ENCODE measurements around the gene SIGMAR1.

The SIGMAR1 gene

DNA sequence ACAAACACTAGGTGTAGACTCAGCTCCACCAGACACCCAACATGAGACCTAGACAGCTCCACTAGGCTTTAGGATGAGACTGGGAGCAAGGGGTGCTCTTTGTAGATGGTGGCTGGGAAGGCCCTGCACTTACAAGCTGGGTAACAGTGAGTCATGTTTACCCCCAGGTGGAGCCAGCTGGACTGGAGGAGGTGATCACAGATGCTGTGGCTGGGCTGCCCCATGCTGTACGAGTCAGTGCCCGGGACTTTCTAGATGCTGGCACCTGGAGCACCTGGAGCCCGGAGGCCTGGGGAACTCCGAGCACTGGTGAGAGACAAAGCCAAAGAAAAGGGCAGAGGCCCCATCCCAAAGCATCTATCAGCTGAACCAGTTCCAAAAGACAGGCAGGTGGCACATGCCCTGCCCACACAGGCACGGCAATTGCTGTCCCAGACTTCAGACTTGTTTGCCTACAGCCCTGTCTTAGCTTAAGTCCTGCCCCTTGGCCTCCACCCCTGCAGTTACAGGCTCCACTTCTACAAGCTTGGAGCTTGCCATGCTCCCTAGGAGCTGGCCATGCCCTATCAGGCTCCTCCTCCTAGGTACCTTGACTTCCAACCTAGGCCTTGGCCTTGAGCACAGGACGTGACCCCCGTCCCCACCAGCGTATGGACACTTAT, 22.1 kb upstream of the SIGMAR1 start:
- Histone ChIP-seq H2AK5ac (ENCODE audit: low read length) (no peak overlapping the region), H3K23ac (ENCODE audit: low read length) (no peak overlapping the region), H3K9me3 (ENCODE audit: insufficient read depth, low read depth, low read length) (peaks cover 3% of the 10 kb centered on the region), H3K9ac (ENCODE audit: low read length) (no peak overlapping the region), H4K12ac (ENCODE audit: low read depth, low read length) (no peak overlapping the region), H2AFZ (ENCODE audit: insufficient read depth, low read length, poor library complexity) (no peak overlapping the region), H2BK120ac (ENCODE audit: insufficient read depth, low read length, poor library complexity) (no peak overlapping the region), H3K36me3 (ENCODE audit: control insufficient read depth in 1 of 2, insufficient read depth in 2 of 2, low read length in 2 of 2) (peaks cover 0 to 3% of the 10 kb centered on the region in 2 experiments), H4K8ac (ENCODE audit: low read depth, low read length) (no peak overlapping the region), H3K79me1 (ENCODE audit: low read length) (no peaks in the 10 kb centered on the region), H4K91ac (ENCODE audit: low read depth, low read length) (no peak overlapping the region), H3K4me2 (ENCODE audit: low read length) (no peak overlapping the region), H3K18ac (ENCODE audit: low read length) (no peak overlapping the region), H3K79me2 (ENCODE audit: control insufficient read depth, insufficient read depth, low read length, poor library complexity) (peaks cover under 1% of the 10 kb centered on the region), H3K4me1 (ENCODE audit: control insufficient read depth in 1 of 2, insufficient read depth in 2 of 2, low read length in 2 of 2) (peaks cover 2 to 3% of the 10 kb centered on the region in 2 experiments), H3K4ac (ENCODE audit: low read depth, low read length) (no peak overlapping the region), H2BK12ac (ENCODE audit: low read length) (no peak overlapping the region), H2BK5ac (ENCODE audit: low read depth, low read length, poor library complexity) (no peak overlapping the region), H3K27ac (ENCODE audit: low read depth, low read length) (no peak overlapping the region), H3K4me3 (ENCODE audit: low read depth, low read length) (no peak overlapping the region), H3K27me3 (ENCODE audit: insufficient read depth, low read length) (no peaks in the 10 kb centered on the region), H3K14ac (ENCODE audit: low read length) (no peak overlapping the region)
- peak; percentile 92 to 97 for DNase-seq
- no CpG with 5 or more reads among the region's 8 CpGs for WGBS (ENCODE audit: extremely low coverage, insufficient coverage, insufficient read length)

DNA sequence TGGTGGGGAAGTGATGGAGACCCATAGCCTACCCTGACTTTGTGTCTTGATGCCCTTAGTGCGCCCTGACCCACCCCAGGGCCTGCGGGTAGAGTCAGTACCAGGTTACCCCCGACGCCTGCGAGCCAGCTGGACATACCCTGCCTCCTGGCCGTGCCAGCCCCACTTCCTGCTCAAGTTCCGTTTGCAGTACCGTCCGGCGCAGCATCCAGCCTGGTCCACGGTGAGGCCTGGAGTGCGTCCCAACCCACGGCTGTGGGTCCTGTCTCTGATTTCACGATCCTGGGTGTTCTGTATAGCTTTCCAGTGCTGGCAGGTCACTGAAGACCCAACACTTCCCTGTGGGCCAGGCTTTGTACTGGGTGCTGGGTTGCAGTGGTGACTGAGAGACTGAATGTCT, 20.9 kb upstream of the SIGMAR1 start:
- H3K9me3 ChIP-seq (ENCODE audit: insufficient read depth, low read depth, low read length) = peaks cover 3% of the 10 kb centered on the region
- no peak overlapping the region for H2BK12ac ChIP-seq (ENCODE audit: low read length)
- H3K4me1 ChIP-seq (ENCODE audit: control insufficient read depth in 1 of 2, insufficient read depth in 2 of 2, low read length in 2 of 2) = peaks cover 2 to 5% of the 10 kb centered on the region in 2 experiments
- H3K9ac ChIP-seq (ENCODE audit: low read length) = no peak overlapping the region
- no peak overlapping the region for H3K14ac ChIP-seq (ENCODE audit: low read length)
- peaks cover 1% of the 10 kb centered on the region for H3K79me1 ChIP-seq (ENCODE audit: low read length)
- H3K27ac ChIP-seq (ENCODE audit: low read depth, low read length) = no peak overlapping the region
- H2AFZ ChIP-seq (ENCODE audit: insufficient read depth, low read length, poor library complexity) = no peak overlapping the region
- DNase-seq = no peak
- peaks cover 0 to 3% of the 10 kb centered on the region in 2 experiments for H3K36me3 ChIP-seq (ENCODE audit: control insufficient read depth in 1 of 2, insufficient read depth in 2 of 2, low read length in 2 of 2)
- H2BK120ac ChIP-seq (ENCODE audit: insufficient read depth, low read length, poor library complexity) = no peak overlapping the region
- no peak overlapping the region for H3K23ac ChIP-seq (ENCODE audit: low read length)
- H3K4ac ChIP-seq (ENCODE audit: low read depth, low read length) = no peak overlapping the region
- no peaks in the 10 kb centered on the region for H3K79me2 ChIP-seq (ENCODE audit: control insufficient read depth, insufficient read depth, low read length, poor library complexity)
- H4K91ac ChIP-seq (ENCODE audit: low read depth, low read length) = no peak overlapping the region
- peak overlapping the region; percentile 34 for H3K4me3 ChIP-seq (ENCODE audit: low read depth, low read length)
- no peak overlapping the region for H3K4me2 ChIP-seq (ENCODE audit: low read length)
- no peak overlapping the region for H4K8ac ChIP-seq (ENCODE audit: low read depth, low read length)
- H4K12ac ChIP-seq (ENCODE audit: low read depth, low read length) = no peak overlapping the region
- no peaks in the 10 kb centered on the region for H3K27me3 ChIP-seq (ENCODE audit: insufficient read depth, low read length)
- H2AK5ac ChIP-seq (ENCODE audit: low read length) = no peak overlapping the region
- no peak overlapping the region for H3K18ac ChIP-seq (ENCODE audit: low read length)
- no peak overlapping the region for H2BK5ac ChIP-seq (ENCODE audit: low read depth, low read length, poor library complexity)
- WGBS (ENCODE audit: extremely low coverage, insufficient coverage, insufficient read length) = no CpG with 5 or more reads among the region's 14 CpGs

DNA sequence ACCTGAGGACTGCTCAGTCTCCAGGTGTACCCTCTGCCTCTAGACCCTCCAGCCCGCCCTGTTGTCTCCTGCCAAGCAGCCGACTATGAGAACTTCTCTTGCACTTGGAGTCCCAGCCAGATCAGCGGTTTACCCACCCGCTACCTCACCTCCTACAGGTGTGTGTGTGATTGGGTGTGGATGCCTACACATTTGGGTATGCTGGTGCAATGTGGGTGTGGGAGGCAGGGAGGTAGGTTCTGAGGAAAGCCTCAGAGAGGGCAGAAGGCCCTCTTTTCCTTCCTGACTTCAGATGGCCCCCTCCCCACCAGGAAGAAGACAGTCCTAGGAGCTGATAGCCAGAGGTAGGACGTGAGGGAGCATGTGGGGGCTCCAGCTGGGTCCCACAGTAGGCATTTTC, 19.4 kb upstream of the SIGMAR1 start:
- no CpG with 5 or more reads among the region's 5 CpGs for WGBS (ENCODE audit: extremely low coverage, insufficient coverage, insufficient read length)

DNA sequence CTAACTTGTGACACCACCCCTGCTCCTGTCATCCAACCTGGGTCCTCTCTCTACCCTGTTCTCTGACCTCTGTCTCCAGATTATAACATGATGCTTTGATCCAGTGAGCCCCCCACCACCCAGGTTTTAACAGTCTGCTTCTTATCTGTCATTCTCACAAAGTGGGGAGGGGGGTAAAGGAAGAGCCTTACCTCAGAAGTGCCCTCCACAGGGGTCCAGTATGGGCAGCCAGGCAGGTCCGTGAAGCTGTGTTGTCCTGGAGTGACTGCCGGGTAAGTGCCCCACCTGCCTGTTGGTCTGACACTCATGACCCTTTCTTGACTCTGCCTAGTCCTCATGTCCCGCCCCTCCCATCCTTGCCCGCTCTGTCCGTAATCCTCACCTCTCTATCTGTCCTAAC, 17.8 kb upstream of the SIGMAR1 start:
- Histone ChIP-seq H4K12ac (ENCODE audit: low read depth, low read length) (no peak overlapping the region), H3K4ac (ENCODE audit: low read depth, low read length) (no peak overlapping the region)
- WGBS (ENCODE audit: extremely low coverage, insufficient coverage, insufficient read length) = no CpG with 5 or more reads among the region's 5 CpGs

More for the DNA sequence above, 19.4 kb upstream of the SIGMAR1 start:
- DNase-seq = no peak
- H4K8ac ChIP-seq (ENCODE audit: low read depth, low read length) = no peak overlapping the region
- H3K4me1 ChIP-seq (ENCODE audit: control insufficient read depth in 1 of 2, insufficient read depth in 2 of 2, low read length in 2 of 2) = peaks cover 16 to 18% of the 10 kb centered on the region in 2 experiments
- no peak overlapping the region for H3K27ac ChIP-seq (ENCODE audit: low read depth, low read length)
- H4K12ac ChIP-seq (ENCODE audit: low read depth, low read length) = no peak overlapping the region
- H3K4me2 ChIP-seq (ENCODE audit: low read length) = no peak overlapping the region
- H3K36me3 ChIP-seq (ENCODE audit: control insufficient read depth in 1 of 2, insufficient read depth in 2 of 2, low read length in 2 of 2) = peaks cover 0 to 3% of the 10 kb centered on the region in 2 experiments
- no peak overlapping the region for H3K23ac ChIP-seq (ENCODE audit: low read length)
- no peak overlapping the region for H3K18ac ChIP-seq (ENCODE audit: low read length)
- no peak overlapping the region for H2AFZ ChIP-seq (ENCODE audit: insufficient read depth, low read length, poor library complexity)
- H3K79me2 ChIP-seq (ENCODE audit: control insufficient read depth, insufficient read depth, low read length, poor library complexity) = no peaks in the 10 kb centered on the region
- peaks cover 3% of the 10 kb centered on the region for H3K9me3 ChIP-seq (ENCODE audit: insufficient read depth, low read depth, low read length)
- H3K14ac ChIP-seq (ENCODE audit: low read length) = no peak overlapping the region
- no peak overlapping the region for H2BK12ac ChIP-seq (ENCODE audit: low read length)
- no peak overlapping the region for H3K4ac ChIP-seq (ENCODE audit: low read depth, low read length)
- peaks cover 3% of the 10 kb centered on the region for H3K79me1 ChIP-seq (ENCODE audit: low read length)
- H2BK120ac ChIP-seq (ENCODE audit: insufficient read depth, low read length, poor library complexity) = no peak overlapping the region
- no peak overlapping the region for H3K9ac ChIP-seq (ENCODE audit: low read length)
- H4K91ac ChIP-seq (ENCODE audit: low read depth, low read length) = no peak overlapping the region
- no peak overlapping the region for H3K4me3 ChIP-seq (ENCODE audit: low read depth, low read length)
- no peak overlapping the region for H2BK5ac ChIP-seq (ENCODE audit: low read depth, low read length, poor library complexity)
- no peak overlapping the region for H2AK5ac ChIP-seq (ENCODE audit: low read length)
- H3K27me3 ChIP-seq (ENCODE audit: insufficient read depth, low read length) = no peaks in the 10 kb centered on the region

More for the DNA sequence above, 17.8 kb upstream of the SIGMAR1 start:
- no peak overlapping the region for H3K18ac ChIP-seq (ENCODE audit: low read length)
- no peak overlapping the region for H2BK12ac ChIP-seq (ENCODE audit: low read length)
- H3K27me3 ChIP-seq (ENCODE audit: insufficient read depth, low read length) = no peaks in the 10 kb centered on the region
- H2AK5ac ChIP-seq (ENCODE audit: low read length) = no peak overlapping the region
- H2BK120ac ChIP-seq (ENCODE audit: insufficient read depth, low read length, poor library complexity) = no peak overlapping the region
- H2BK5ac ChIP-seq (ENCODE audit: low read depth, low read length, poor library complexity) = no peak overlapping the region
- H3K23ac ChIP-seq (ENCODE audit: low read length) = no peak overlapping the region
- H3K4me2 ChIP-seq (ENCODE audit: low read length) = no peak overlapping the region
- H3K27ac ChIP-seq (ENCODE audit: low read depth, low read length) = no peak overlapping the region
- H2AFZ ChIP-seq (ENCODE audit: insufficient read depth, low read length, poor library complexity) = no peak overlapping the region
- no peak overlapping the region for H3K14ac ChIP-seq (ENCODE audit: low read length)
- no peak for DNase-seq
- H4K8ac ChIP-seq (ENCODE audit: low read depth, low read length) = no peak overlapping the region
- peaks cover 0 to 1% of the 10 kb centered on the region in 2 experiments for H3K36me3 ChIP-seq (ENCODE audit: control insufficient read depth in 1 of 2, insufficient read depth in 2 of 2, low read length in 2 of 2)
- H4K91ac ChIP-seq (ENCODE audit: low read depth, low read length) = no peak overlapping the region
- peaks cover 23 to 28% of the 10 kb centered on the region in 2 experiments for H3K4me1 ChIP-seq (ENCODE audit: control insufficient read depth in 1 of 2, insufficient read depth in 2 of 2, low read length in 2 of 2)
- no peaks in the 10 kb centered on the region for H3K79me2 ChIP-seq (ENCODE audit: control insufficient read depth, insufficient read depth, low read length, poor library complexity)
- peaks cover 3% of the 10 kb centered on the region for H3K9me3 ChIP-seq (ENCODE audit: insufficient read depth, low read depth, low read length)
- no peak overlapping the region for H3K4me3 ChIP-seq (ENCODE audit: low read depth, low read length)
- H3K79me1 ChIP-seq (ENCODE audit: low read length) = peaks cover 4% of the 10 kb centered on the region
- no peak overlapping the region for H3K9ac ChIP-seq (ENCODE audit: low read length)

All from trophoblast cell (in vitro differentiated cells and primary cell).